ENCODE data around the gene HTR1E. TPM values are rescaled to one million over a fixed set of nuclear protein-coding genes. Genes with fewer than 3 reads are reported as not detected.

Gene HTR1E
- total and polyA plus RNA-seq, 2 of the 8 experiments (the other 6 are each of a cell fraction or from before 2014, with no cell fraction given), result 0.09 TPM; not detected in 1

- TF ChIP-seq TEAD4 (IDR thresholded peaks at IDR 0.05; ENCODE audit: low read depth, low read length) (no peak), E2F6 (IDR thresholded peaks at IDR 0.05) (no peak), YY1 (IDR thresholded peaks at IDR 0.05; ENCODE audit: low read depth, low read length) (no peak), MAFK (IDR thresholded peaks at IDR 0.05; ENCODE audit: low read depth, low read length) (no peak), JUND (IDR thresholded peaks at IDR 0.05; ENCODE audit: low read length) (no peak)
Observed at GRCh38 chr6:86964029-86964579, 26.8 kb downstream of the HTR1E start (continued).
